Lower lobe of right lung (tissue), 2 donors: ENCODE measurements around the gene ST6GALNAC4. TPM values are rescaled to one million over a fixed set of nuclear protein-coding genes. Genes with fewer than 3 reads are reported as not detected.

Experiments used
- ATAC-seq, 2 donors: fragments of 200-7000 bp; cut with Tn5 transposase; one replicate each; pipeline ENCODE4 v1.9.1; 2020 to 2022; ENCODE audit warnings: mild to moderate bottlenecking in 2 of 2, moderate library complexity in 2 of 2
- DNase-seq: peaks from one replicate; pipeline ENCODE4 v3.0.0-alpha.2; 2020
- H3K27ac ChIP-seq: fragments of 200-600 bp; one replicate; pipeline ENCODE4 v1.8.0; 2022
- H3K27me3 ChIP-seq: fragments of 200-600 bp; one replicate; pipeline ENCODE4 v1.8.0; 2022; ENCODE audit warnings: low read depth
- H3K36me3 ChIP-seq: fragments of 200-600 bp; one replicate; pipeline ENCODE4 v1.8.0; 2022; ENCODE audit warnings: mild to moderate bottlenecking
- H3K4me1 ChIP-seq: fragments of 200-600 bp; one replicate; pipeline ENCODE4 v1.8.0; 2022
- H3K4me3 ChIP-seq: fragments of 200-600 bp; one replicate; pipeline ENCODE4 v1.8.0; 2022; ENCODE audit warnings: mild to moderate bottlenecking
- H3K9me3 ChIP-seq: fragments of 200-600 bp; one replicate; pipeline ENCODE4 v1.8.0; 2022
- CTCF ChIP-seq: fragments of 200-600 bp; IDR thresholded peaks from one replicate; pipeline ENCODE4 v1.8.0; 2022; ENCODE audit warnings: antibody characterized with exemption, mild to moderate bottlenecking
- intact Hi-C: fragments of 100-400 bp; cut with DNase I; formaldehyde crosslinking; loops from one replicate; pipeline ENCODE4 v1.11.0; 2022
- total RNA-seq: library from RNA; stranded (reverse); fragmentation: NEBNext Ultra II Directional; extraction: Animal tissue kit (Norgen Biotek cat#: 25700); gene quantifications from one replicate; pipeline ENCODE4 v1.2.1, GENCODE V29; 2021
- donor health status: DM: no; HTN: yes; CAD: no; lungs with severe emphysema.

Gene ST6GALNAC4
- total RNA-seq, 1 donor from 2014 or later: 45.6 TPM

GRCh38 chr9:127918183-127919107 lies 1.6 kb upstream of the ST6GALNAC4 start:
- Histone ChIP-seq H3K4me1 (peaks cover 69% of the 10 kb centered on the region), H3K27ac (peak overlapping the region; percentile 73), H3K27me3 (no peaks in the 10 kb centered on the region), H3K36me3 (peaks cover 10% of the 10 kb centered on the region), H3K9me3 (no peaks in the 10 kb centered on the region), H3K4me3 (no peak overlapping the region)
- DNase-seq: peak; percentile 58
- no peak for TF ChIP-seq CTCF
- no peak for ATAC-seq
- intact Hi-C loops: no loop called here

- H3K27ac ChIP-seq: peak overlapping the region; percentile 73
These were observed 762 bp upstream of the ST6GALNAC4 start for GRCh38 chr9:127917603-127918002.

GRCh38 chr9:127915801-127916719 lies 781 bp downstream of the ST6GALNAC4 start:
- Histone ChIP-seq H3K4me3 (peak overlapping the region; percentile 77), H3K27ac (peak overlapping the region; percentile 74), H3K9me3 (no peaks in the 10 kb centered on the region), H3K36me3 (peaks cover 28% of the 10 kb centered on the region), H3K4me1 (peaks cover 78% of the 10 kb centered on the region), H3K27me3 (no peaks in the 10 kb centered on the region)
- no peak for TF ChIP-seq CTCF
- ATAC-seq (no peak), DNase-seq (peak; percentile 49)
- intact Hi-C loops: no loop called here

More at GRCh38 chr9:127917603-127918002, 762 bp upstream of the ST6GALNAC4 start:
- Histone ChIP-seq H3K27me3 (no peaks in the 10 kb centered on the region), H3K36me3 (peaks cover 17% of the 10 kb centered on the region), H3K9me3 (no peaks in the 10 kb centered on the region), H3K4me1 (peaks cover 74% of the 10 kb centered on the region), H3K4me3 (peak overlapping the region; percentile 77)
- TF ChIP-seq CTCF: no peak
- DNase-seq (peak; percentile 60), ATAC-seq (no peak)
- intact Hi-C loops: no loop called here

- no peak for DNase-seq
- ATAC-seq: no peak
- peak overlapping the region; percentile 77 for H3K4me3 ChIP-seq
- TF ChIP-seq CTCF: no peak
- H3K9me3 ChIP-seq: no peaks in the 10 kb centered on the region
- peaks cover 83% of the 10 kb centered on the region for H3K4me1 ChIP-seq
- H3K27ac ChIP-seq: peak overlapping the region; percentile 74
- H3K27me3 ChIP-seq: no peaks in the 10 kb centered on the region
- peaks cover 36% of the 10 kb centered on the region for H3K36me3 ChIP-seq
- intact Hi-C loops: no loop called here
These were observed 1.5 kb downstream of the ST6GALNAC4 start for GRCh38 chr9:127915325-127915752.

- H3K36me3 ChIP-seq: peaks cover 49% of the 10 kb centered on the region
- no peak for TF ChIP-seq CTCF
- no peaks in the 10 kb centered on the region for H3K27me3 ChIP-seq
- H3K4me1 ChIP-seq: peaks cover 71% of the 10 kb centered on the region
- H3K4me3 ChIP-seq: no peak overlapping the region
- intact Hi-C loops: no loop called here
- DNase-seq: no peak
- ATAC-seq: no peak
- H3K27ac ChIP-seq: no peak overlapping the region
- H3K9me3 ChIP-seq: no peaks in the 10 kb centered on the region
These were observed 3.2 kb downstream of the ST6GALNAC4 start for GRCh38 chr9:127913682-127914081.
